Coronary artery (tissue), 2 donors: ENCODE measurements around the gene ARHGAP24.

ENCODE experiments used
- DNase-seq: peaks from one replicate; pipeline ENCODE4 v3.0.0-alpha.2; 2017; ENCODE audit warnings: low spot score
- H3K27ac ChIP-seq, 2 donors: fragments of 200-600 bp; sonication (generic); one replicate each; pipeline ENCODE4 v1.5.1; 2016 to 2019
- H3K4me3 ChIP-seq: fragments of 200-600 bp; sonication (generic); 2 replicates; pipeline ENCODE4 v1.5.1; 2016; ENCODE audit warnings: mild to moderate bottlenecking, moderate library complexity
- TF ChIP-seq, protein P1 (sequence below): fragments of 200-600 bp; sonication (generic); IDR thresholded peaks from one replicate; pipeline ENCODE4 v1.5.1; 2019; ENCODE audit warnings: antibody characterized with exemption

The ARHGAP24 gene

DNA sequence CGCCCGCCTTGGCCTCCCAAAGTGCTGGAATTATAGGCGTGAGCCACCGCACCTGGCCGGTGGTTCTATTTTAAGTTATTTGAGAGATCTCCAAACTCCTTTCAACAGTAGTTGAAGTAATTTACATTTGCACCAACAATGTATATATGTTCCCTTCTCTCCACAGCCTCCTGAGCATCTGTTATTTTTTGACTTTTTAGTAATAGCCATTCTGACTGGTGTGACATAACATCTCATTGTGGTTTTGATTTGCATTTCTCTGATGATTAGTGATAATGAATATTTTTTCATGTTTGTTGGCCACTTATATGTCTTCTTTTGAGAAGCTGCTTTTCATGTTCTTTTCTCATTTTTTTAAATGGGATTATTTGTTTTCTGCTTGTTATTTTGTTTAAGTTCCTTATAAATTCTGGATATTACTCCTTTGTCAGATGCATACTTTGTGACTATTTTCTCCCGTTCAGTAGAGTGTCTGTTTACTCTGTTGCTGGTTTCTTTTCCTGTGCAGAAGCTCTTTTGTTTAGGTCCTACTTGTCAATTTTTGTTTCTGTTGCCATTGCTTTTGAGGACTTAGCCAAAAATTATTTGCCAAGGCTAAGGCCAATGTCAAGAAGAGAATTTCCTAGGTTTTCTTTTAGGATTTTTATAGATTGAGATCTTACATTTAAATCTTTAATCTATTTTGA, 213.2 kb downstream of the ARHGAP24 start:
- Histone ChIP-seq H3K4me3 (no peak overlapping the region), H3K27ac (no peak overlapping the region)
- DNase-seq, result no peak

DNA sequence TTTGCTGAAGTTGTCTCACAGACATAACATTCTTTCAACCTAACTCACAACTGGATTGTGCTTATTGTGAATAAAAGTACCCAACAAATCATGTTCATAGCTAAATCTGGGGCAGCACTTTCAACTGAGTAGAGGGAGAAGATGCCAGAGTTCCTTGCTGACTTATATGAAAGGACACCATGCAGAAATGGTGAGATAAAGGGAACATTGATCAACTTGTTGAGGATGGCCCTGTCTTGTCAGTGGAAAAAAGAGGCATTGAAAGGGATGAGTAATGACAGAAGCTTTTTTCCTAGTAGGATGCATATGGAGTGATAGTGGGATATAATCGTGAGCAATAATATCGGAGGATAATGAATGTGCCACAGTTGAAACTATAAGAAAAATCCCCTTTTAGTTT, 221.7 kb downstream of the ARHGAP24 start:
- no peak for DNase-seq
- H3K4me3 ChIP-seq, result no peak overlapping the region
- no peak overlapping the region for H3K27ac ChIP-seq
- TF ChIP-seq, protein P1, sequence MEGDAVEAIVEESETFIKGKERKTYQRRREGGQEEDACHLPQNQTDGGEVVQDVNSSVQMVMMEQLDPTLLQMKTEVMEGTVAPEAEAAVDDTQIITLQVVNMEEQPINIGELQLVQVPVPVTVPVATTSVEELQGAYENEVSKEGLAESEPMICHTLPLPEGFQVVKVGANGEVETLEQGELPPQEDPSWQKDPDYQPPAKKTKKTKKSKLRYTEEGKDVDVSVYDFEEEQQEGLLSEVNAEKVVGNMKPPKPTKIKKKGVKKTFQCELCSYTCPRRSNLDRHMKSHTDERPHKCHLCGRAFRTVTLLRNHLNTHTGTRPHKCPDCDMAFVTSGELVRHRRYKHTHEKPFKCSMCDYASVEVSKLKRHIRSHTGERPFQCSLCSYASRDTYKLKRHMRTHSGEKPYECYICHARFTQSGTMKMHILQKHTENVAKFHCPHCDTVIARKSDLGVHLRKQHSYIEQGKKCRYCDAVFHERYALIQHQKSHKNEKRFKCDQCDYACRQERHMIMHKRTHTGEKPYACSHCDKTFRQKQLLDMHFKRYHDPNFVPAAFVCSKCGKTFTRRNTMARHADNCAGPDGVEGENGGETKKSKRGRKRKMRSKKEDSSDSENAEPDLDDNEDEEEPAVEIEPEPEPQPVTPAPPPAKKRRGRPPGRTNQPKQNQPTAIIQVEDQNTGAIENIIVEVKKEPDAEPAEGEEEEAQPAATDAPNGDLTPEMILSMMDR, result no peak

More for the DNA sequence above, 213.2 kb downstream of the ARHGAP24 start:
- TF ChIP-seq, protein P1, result no peak

DNA sequence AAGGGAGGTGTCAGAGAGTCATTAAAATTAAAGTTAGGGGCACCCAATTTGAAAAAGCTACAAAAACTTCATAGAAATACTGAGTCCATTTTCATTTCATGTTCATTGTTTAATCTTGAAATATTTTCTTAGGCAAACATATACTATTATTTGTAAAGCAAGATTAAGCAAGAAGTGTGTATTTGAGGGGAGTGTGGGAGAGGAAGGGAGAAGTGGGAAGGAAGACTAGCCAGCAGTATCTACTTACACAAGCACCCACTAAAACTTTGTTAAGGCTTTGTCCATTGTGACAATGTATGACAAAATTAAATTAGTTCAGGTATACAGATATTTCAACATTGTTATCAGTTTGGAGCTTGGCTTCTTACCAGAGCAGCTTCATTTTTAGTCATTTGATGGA, 222.9 kb downstream of the ARHGAP24 start:
- H3K4me3 ChIP-seq, result no peak overlapping the region
- TF ChIP-seq, protein P1, result no peak
- no peak for DNase-seq
- H3K27ac ChIP-seq, result peak overlapping the region in 1 of 2 donors; percentile 31

DNA sequence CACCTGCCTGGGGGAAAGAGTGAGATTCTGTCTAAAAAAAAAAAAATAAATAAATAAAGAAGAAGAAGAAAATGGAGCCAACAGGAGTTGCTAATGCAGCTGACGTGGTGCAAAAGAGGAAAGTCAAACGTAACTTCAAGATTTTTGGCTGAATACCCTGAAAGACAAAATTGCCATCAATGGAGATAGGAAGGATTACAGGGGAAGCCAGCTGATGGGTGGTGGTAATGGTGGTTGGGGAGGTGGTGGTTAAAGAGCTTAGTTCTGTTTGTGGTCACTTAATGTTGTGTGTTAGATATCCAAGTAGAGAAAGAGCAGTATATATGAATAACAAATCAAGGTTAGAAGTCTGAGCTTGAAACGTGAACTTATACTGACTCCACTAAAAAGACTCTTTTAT, 225.4 kb downstream of the ARHGAP24 start:
- Histone ChIP-seq H3K27ac (peak overlapping the region in 1 of 2 donors; percentile 35), H3K4me3 (no peak overlapping the region)
- DNase-seq, result no peak
- TF ChIP-seq, protein P1, result no peak

DNA sequence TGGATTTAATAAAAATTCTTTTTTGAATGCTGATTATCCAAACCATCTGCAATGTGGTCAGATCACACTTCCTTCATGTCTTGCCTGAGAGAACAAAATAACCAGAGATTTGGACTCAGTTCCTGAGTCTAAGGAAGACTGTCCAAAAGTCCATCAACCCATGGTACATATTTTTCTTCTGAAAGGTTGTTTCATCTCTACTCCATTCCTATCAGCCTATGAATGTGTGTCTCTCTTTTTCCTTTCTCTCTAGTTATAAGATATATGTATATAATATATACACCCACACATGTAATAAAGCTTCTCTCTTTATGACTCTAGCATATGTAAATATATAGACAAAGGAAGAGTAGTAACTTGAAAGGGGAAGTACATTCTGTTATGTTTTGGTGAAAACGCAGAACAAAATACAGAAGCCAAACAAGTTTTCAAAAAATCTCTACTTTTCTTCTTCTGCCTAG, 226.9 kb downstream of the ARHGAP24 start:
- no peak for DNase-seq
- Histone ChIP-seq H3K27ac (no peak overlapping the region), H3K4me3 (no peak overlapping the region)
- TF ChIP-seq, protein P1, result no peak

DNA sequence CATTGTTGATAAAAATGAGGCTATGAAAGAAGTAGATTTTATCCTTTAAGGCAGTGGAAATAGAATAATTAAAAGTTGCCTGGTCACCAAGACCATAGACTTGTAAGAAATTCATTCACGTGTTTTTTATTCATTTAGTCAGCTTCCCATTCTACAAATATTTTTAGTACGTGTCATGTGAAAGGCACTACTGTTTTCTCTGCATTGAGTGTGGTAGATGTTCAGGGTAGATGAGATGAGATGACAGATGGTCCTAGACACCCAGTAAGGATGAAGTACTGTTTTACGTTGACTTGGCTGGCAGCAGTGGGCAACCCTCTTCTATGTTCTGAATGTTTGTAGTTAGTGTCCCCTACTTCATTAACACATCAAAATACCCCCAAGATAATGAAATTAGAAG, 228.1 kb downstream of the ARHGAP24 start:
- peak overlapping the region in 1 of 2 donors; percentile 62 for H3K27ac ChIP-seq
- TF ChIP-seq, protein P1, result no peak
- no peak for DNase-seq
- no peak overlapping the region for H3K4me3 ChIP-seq

DNA sequence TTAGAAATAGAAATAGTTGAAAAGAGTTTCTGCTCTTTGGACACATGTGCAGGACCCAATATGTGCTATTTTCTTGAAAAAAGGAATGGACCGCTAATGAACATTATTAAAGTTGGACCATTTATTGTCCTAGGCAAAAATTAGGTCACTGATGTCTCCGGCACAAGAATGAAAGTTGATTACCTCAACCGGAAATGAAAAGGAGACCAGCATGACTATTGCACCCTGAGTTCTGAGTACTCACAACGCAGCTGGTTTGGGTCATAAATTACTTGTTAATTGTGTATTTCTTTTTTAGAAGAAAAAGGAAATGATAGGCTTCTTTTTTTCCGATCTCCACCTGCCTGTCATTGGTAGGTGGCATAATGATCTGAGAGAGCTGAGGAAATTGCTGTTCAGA, 232.7 kb downstream of the ARHGAP24 start:
- no peak overlapping the region for H3K4me3 ChIP-seq
- DNase-seq, result no peak
- no peak overlapping the region for H3K27ac ChIP-seq
- TF ChIP-seq, protein P1, result no peak
